SW 1271 (cell line): ENCODE results near the gene PDE8A.
"Not testable (repeated sequence)": the region's sequence is repeated elsewhere in the genome, so short reads cannot be mapped to it uniquely, and the experiment has no call there.

ENCODE experiments used
- DNase-seq, 2 experiments: peaks; one replicate each; lab custom pipeline; 2025; lab: John Stamatoyannopoulos, UW

Gene PDE8A

DNA sequence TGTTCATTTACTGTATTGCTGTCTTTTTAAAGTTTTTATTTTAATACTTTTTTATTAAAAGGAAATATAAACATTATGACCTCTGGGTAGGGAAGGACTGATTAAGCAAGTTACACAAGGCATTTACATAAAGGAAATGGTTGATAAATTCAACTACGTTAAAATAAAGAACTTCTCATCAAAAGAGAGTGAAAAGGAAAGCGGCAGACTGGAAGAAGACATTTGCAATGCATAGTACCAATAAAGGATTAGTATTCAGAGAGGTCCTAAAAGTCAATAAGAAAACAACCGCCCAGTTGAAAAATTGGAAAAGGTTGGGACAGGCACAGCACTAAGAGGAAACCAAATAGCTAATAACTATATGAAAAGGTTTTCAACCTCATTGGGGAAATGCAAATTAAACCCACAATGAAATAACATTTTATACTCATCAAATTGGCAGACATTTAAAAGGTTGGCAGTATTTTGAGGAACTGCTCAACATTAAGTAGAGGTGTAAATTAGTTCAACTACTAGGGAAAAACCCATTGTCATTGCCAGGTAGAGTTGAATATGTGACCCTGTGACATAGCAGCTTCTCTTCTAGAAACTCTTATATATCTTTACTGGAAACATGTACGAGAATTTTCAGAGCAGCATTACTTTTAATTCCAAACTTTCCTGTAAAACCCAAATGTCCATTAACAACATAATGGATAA lies 9.5 kb downstream of the PDE8A start:
- DNase-seq, result no peak

DNA sequence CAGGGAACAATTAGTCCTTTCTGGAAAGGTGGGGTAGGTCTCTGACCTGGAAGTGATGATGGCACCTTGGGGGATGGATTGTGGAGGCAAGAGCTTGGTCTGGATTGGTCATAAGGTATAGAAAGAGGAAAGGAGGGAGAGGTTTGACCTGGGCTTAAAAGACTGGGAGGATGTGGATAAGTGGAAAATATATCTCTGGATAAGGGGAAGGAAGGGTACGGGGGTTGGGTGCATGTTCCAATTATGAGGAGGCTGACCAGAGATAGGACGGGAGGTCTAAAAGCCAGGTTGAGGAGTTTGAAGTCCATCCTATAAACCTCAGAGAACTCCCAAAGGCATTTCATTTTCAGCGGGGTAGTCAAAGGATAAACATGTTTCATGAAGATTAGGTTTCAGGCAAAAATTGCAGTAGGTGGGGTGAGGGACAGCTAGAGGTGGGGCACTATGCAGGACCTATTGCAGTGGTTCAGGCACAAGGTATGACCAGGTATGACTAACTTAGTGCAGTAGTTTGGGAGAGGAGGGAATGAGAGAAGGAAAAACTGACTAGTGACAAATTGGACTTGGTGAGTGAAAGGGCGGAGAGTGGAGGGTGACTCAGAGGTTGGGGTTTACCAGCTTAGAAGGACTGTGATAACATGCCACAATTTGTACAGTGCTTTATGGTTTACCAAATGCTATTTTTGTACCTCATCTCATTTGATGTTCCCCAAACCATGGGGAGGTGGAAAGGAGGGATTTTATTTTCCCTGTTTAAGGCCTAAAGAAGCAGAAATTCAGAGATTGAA lies 10.7 kb downstream of the PDE8A start:
- peak in 1 of 2 experiments; percentile 58 for DNase-seq

DNA sequence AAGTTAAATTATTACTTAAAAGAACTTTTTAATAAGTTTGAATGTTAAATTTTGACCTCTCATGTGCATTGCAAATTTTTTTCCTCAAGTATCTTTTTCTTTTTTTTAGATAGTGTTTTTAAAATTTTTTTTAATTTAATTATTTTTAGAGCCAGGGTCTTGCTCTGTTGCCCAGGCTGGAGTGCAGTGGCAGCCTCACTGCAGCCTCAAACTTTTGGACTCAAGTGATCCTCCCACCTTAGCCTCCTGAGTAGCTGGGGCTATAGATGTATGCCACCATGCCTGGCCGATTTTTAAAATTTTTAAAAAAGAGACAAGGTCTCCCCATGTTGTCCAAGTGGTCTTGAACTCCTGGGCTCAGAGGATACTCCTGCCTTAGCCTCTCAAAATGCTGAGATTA lies 14.4 kb downstream of the PDE8A start:
- DNase-seq, result no peak

DNA sequence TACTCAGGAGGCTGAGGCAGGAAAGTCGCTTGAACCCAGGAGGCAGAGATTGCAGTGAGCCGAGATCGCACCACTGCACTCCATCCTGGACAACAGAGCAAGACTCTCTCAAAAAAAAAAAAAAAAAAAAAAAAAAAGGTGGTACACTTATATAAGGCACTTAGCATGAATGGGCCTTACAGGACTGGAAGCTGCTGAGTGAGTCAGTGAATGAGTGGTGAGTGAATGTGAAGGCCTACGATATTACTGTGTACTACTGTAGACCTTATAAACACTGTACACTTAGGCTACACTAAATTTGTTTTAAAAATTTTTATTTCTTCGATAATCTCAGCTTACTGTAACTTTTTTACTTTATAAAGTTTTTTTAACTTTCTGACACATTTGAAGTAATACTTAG lies 15.1 kb downstream of the PDE8A start:
- not testable (repeated sequence) for DNase-seq

DNA sequence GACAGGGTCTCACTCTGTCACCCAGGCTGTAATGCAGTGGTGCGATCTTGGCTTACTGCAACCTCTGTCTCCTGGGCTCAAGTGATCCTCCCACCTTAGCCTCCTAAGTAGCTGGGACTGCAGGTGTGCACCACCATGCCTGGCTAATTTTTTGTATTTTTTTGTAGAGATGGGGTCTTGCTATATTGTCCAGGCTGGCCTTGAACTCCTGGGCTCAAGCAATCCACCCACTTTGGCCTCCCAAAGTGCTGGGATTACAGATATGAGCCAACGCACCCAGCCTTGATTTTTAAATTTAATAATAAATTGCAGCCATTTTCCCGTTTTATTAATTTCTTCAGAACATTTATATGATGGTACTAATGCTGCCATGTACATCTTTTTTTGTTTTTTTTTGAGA lies 15.6 kb downstream of the PDE8A start:
- not testable (repeated sequence) for DNase-seq

DNA sequence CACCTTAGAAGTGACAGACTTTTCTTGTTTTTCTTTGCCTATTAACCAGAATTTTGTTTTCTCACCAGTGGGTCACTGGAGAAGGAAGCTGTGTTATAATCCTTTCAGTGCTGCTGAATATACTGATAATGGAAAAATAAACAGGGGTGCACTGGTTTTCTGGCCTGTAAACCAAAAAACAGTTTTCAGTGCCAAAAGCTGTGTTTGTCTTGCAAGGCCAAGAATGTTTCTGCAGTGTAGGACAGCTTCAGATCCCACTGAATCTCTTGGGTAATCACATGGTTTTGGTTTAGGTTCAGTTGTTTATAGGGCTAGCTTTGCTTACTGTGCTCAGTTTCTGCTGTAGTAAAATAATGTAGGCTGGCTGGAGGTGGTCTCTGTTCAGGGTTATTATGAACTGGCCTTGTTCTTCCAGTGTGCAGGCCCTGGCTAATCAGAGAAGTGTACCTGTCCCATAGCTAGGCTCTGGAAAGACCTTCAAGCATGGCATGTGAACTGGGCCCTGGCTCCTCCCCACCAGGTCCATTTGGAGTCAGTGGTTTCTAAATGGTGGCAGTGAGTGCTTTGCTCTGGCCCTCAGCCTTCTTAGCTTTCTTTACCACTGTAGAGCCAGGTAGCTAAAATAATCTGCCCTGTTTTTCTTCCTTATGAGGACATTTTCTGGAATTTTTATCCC lies 18.7 kb downstream of the PDE8A start:
- DNase-seq, result no peak

DNA sequence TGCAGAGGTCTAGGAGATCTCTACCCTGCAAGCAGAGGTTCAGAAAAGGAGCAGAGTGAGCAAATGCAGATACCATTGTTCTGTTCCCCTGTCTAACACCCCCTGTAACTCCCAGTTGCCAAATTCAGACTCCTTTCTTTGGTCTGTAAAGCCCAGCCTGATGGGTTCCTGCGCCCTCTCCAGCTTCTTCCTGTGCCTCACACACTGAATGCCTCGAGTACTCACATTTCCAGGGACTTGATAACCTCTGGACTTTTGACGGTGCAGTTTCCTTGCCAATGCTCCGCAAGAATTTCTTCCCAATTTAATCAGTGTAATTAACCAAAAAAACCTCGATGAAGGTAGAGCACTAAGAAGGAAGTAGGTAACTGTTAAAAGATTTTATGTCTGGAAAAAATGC lies 19.3 kb downstream of the PDE8A start:
- no peak for DNase-seq

DNA sequence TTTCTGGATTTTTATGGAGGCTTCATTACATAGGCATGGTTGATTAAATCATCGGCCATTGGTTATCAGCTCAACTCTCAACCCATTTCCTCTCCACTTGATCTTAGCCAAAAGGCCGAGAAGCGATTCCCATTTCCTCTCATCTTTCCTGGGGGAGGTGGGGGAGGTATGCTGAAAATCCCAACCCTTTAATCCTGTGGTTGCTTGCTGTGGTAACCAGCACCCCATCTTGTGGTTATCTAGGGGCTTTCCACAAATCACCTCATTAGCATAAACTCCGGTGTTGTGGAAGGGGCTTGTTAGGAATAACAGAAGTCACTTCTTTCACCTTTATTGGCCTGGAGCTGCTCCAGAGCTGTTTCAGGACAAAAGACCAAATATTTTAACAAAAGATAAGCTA lies 20.9 kb downstream of the PDE8A start:
- DNase-seq, result no peak

DNA sequence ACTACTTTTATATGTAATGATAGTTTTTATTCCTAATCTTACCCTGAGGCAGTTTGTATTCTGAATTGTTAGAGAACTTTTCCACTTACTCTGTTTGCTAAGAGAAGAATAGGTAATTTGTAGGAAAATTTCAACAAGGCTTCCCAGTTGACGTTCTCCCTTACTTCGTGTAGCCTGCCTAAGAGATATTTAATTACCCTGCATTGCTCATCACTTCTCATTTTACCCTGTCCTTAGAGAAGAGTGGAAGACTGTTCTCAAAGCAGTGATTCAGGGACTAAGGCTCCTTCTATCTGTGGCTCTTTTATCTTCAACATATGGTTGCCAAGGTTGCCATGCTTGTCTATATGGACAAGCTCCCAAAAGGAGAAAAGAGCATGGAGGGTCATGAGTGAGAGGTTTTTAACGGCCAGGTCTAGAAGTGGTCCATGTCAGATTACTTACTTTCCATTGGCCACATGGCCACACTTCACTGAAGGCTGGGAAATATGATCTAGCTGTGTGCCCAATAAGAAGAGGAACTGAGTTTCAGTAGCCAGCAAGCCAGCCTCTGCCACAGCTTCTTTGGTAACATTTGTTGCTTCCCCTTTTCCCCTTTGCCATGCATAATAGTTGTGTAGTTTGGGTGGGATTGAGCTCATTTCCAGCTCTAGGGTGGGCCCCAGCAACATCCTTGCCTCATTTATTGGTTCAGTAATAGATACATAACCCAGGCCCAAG lies 22.1 kb downstream of the PDE8A start:
- no peak for DNase-seq

DNA sequence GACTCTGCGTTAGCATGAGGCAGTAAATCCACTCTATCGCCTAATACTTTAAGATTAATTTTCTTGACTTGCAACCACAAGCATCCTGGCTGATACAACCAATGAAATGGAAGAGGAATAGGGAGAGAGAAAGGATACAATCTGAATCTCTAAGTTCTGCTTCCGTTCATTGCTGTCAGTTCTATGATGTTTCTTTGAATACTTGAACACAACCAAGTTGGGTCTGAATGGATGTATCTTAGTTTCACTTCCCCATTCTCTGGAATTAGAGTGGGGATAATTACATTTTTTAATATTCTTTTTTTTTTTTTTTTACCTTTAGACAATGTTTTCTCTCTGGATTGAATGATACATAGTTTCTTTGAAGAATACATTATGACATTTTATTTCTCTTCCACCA lies 22.9 kb downstream of the PDE8A start:
- DNase-seq, result no peak

DNA sequence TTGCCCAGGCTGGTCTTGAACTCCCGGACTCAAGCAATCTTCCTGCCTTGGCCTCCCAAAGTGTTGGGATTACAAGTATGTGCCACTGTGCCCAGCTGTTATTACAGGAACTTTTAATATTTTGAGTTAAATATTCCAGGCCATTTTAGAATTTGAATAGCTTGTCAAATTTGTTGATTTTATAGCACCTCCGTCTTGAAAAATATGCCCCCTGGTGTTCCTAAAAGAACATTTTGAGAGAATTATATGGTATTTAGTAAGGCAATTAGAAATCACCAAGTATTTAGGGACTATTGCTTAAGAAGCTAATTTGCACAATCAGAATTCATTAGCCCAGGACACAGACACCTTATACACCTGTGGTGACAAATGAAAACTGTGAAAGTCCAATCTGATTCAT lies 23.7 kb downstream of the PDE8A start:
- DNase-seq, result no peak

DNA sequence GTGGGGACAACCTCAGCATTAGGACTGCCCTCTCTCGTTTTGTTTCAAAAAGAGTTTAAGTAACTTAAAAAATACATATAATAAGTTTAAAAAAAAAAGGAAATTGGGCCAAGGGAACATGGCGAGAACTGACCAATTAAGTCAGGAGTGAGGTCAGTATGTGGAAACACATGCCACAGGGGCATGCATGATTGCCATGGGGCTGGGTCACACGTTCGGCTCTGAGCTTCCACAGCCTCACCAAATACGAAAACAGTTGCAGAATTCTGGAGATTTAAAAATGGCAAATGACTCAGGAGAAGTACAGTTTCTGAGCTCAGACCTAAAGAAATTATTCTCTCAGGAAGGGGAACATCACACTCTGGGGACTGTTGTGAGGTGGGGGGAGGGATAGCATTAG lies 24.1 kb downstream of the PDE8A start:
- no peak for DNase-seq

DNA sequence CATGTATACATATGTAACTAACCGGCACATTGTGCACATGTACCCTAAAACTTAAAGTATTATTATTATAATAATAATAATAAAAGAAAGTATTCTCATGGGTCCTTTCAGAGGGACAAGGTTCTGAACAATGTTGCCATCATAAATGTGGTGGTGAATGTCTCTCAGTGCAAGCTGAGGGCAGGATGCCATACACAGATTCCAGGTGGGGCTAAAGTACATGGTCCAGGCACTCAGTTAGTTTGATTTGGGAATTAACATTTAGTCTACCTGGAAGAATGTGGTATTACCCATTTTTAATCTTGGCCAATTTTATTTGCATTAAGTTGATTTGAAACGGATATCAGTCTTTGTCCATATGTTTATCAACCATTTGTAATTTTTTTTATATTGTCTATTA lies 24.5 kb downstream of the PDE8A start:
- no peak for DNase-seq

DNA sequence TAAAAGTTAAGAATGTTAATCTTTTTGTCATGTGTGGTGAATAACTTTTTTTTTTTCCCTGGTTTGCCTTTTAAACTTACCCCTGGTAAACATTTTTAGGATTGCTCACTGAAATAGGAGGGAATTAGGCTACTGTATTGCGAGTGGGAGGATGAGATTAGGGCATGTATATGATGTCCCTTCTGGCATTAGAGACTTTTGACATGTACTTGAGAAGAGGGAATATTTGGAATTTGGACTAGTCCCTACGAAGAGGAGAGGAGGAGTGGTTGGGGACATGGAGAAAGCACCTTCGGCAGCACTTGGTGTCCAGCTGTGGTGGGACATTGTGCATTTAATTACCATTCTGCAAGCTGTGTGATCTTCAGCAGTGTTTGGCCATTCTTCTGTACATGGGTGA lies 25.0 kb downstream of the PDE8A start:
- no peak for DNase-seq

DNA sequence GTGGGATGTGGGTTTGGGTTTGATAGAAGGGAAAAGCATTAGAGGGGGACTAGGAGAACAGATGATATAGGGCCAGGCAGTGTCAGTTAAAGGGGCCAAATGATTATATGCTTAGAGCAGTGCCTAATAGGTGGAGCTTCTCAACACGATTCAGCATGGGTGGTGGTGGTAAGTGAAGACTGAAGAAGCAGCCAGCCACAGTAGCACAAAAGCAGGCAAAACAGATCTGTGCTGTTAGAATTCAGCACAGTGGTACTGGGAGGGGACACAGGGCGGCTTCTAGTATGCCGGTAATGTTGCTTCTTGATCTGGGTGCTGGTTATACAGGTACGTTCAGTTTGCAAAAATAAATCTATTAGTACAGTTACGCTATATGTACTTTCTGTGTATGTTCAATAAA lies 25.5 kb downstream of the PDE8A start:
- no peak for DNase-seq

DNA sequence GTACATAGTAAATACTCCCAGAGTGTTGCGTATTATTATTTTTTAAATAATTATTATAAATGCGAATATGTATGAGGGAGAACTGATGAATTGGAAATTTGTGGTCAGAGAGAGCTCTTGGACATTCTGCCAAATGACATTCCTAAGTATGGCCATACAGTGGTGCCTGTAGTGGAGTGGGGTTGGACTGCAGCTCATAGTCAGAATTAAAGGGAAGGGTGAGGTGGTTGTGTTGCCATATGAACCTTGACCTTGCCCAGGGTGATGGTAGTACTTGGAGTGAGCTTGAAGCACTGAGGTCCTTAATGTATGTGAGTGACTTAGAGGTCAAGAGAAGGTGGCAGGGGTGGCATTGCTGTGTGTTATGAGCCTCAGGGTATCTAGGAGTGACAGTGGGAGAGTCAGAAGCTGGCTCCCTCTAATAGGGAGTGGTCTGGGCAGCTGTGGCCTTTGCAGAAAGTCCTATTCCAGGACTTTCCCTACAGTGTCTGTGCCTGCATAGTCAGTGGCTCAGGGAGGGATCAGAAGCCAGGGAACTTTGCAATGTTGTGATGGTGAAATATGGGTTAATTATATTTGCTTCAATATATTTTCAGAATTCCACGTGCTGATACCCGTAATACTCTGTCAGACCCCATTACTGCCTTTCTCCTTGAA lies 26.2 kb downstream of the PDE8A start:
- no peak for DNase-seq

DNA sequence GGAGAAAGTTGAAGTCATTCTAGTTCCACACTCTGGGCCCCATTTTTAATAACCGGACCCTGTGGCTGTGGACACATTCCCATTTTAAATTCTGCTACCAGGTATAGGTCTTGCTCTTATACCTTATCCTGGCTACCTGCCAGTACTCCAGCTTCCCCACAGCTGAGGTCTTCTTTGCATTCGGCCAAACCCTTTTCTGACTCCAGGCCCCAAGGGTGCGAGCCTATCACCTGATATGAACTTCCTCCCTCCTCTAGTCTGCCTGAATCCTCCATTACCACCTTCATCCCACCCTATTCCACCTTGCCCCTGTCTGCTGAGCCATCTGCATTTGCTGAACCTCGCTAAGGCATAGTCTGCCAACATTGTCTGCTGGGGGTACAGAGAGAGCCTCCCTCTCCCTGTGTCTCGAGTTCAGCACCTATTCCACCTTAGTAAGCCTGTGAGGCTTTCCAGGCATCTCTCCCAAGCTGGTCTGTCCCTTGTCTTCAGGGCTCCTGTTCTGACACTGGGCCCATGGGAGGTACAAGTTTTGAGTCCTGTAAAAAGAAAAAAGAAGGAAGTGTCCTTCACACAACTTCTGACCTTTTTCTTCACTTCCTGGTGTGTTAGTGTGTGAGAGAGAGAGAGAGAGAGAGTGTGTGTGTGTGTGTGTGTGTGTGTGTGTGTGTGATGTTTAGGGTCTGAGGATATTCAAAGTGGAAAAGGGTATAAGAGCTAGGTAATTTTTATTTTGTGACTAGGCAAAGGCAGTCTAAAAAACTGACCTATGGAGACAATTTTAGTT lies 27.0 kb downstream of the PDE8A start:
- no peak for DNase-seq

DNA sequence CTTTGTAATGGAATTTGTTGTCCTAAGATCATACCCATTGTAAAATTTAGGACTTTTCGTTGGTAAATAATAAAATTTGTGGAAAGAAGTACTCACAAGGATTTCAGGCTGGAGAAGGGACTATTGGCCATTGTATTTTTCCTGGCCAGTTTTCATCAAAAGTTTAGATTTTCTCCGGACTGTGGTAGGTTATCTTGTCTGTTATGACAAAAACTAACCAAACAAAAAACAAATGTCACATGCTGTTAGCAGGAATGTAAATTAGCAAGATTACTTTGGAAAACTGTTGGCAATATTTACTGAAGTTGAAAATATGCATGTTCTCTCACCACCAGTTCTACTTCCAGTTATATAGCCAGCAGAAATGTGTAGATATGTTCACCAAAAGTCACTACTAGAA lies 27.8 kb downstream of the PDE8A start:
- no peak for DNase-seq

DNA sequence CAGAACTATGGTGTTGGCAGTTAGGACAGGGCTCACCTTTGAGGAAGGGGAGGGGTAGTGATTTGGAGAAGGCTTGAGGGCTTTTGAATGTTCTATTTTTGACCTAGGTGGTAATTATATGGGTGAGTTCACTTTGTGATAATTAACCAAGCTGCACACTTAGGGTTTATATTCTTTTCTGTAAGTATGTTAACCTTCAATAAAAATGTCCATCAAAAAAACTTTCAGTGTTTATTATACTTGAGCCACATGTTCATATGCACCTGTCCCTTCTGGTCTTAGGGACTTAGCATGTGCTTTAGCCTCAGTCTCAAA lies 28.4 kb downstream of the PDE8A start:
- DNase-seq, result no peak

DNA sequence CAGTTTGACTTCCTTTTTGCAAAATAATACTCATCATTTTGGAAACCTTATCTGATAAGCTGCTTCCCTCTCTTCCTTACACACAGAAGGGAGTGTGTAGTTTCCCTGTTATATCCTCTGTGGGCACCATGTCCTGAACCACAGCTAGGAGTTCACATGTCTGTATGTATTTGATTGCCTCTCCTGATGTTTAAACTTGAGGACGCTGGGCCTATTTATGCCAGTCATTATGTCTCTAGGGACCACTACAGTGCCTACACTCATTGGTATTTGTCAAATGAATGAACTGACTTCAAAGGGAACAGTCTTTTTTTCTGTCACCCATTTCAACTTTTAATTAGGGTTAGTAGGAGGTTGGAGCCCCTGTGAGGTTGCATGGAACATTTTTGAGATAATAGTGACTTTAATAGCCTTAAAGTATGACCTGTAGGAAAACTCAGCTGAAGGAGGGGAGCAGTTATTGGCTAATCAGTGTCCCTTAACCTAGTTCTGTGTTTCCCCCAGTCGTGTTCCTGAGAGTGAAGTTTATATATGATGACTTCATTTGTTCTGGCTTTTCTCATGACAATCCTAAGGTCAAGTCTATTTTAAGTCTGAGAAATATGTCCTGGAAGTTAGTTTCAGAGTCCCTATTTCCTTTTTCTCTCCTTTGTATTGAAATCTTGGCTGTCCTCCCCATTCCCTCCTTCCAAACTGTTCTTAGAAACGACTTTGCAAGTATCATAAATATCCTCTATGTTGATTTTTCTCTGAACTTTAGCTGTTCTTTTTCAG lies 28.9 kb downstream of the PDE8A start:
- DNase-seq, result peak in 1 of 2 experiments; percentile 45

DNA sequence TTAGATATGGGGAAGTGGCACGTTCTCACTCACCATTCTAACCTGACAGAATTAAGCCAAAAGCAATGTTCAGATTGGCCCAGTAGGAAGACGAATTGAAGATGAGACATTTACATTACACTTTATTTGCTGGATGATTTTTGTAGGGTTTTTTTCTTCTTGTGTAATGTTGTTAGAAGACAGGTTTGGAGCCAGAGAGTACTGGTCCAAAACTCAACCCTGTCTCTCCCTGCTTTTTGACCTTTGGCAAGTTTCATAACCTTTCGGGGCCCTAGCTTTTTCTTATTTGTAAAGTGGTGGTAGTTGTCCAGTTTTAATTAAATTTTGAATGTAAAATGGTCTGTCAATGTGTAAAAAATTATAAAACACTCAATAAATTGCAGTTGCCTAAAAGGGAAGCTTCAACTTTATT lies 29.5 kb downstream of the PDE8A start:
- DNase-seq, result no peak
